Stimulated activated CD8-positive, alpha-beta memory T cell treated with anti-CD3 and anti-CD28 coated beads, Interleukin-15, amount 100 ng/mL, for 24 hours (primary cell): ENCODE measurements around the gene ATG2A.
A peak's percentile ranks its signal among the peaks of the same experiment; 100 is the strongest.

ENCODE experiments used
- DNase-seq: peaks from one replicate; pipeline ENCODE4 v3.0.0-alpha.2; 2020; ENCODE audit warnings: low read depth

ATG2A gene

DNA sequence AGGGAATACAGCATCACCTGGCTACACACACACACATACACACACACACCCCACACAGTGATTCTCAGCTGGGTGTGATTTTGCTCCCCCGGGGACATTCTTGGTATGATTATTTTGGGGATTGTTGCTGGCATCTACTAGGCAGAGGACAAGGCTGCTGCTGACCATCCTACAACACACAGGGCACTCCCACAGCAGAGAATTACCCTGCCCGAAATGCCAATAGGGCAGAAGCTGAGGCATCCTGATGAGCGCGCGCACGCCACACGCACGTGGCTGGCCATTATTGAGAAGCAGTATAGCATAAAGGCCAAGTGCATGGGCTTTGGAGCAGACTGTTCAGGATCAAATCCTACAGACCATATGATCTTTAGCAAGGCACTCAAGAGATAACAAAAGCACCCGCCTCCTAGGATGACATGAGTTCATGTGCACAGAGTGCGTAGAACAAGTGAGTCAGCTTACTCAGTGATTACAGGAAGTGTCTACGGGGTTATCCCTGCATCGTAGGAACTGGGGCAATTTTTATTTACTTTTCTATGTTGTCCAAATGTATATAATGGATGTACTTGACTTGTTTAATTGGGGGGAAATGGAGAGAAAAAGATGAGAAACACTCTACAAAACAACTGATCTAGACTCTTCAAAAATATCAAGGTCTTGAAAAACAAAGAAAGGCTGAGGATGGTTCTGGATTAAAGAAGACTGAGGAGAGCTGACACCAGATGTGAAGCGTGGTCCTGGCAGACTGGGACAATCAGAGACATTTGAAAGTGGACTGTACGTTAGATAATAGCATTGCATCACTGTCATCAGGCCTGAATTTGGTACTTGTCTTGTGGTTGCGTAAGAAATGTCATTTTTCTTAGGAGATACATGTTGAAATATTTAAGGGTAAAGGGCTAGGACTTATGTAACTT is 31.4 kb downstream of the ATG2A start:
- DNase-seq = no peak

DNA sequence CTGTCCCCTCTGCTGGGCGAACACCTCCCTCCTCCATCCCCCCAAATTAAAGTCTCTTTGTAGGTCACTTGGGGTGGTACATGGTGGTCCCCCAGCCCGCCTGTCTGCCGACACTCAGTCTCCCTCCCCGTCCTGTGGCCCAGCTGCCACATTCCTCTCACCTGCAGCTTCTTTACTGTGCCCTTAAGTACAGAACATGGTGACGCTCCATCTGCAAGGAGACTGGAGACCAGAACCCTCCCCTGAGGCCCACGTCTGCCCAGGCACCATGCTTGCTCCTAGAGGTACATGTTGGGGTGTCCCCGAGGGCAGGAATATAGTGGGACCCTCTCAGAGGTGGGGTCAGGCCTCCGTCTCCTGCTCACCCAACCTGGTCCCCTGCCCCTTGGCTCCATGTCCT is 33.0 kb downstream of the ATG2A start:
- no peak for DNase-seq

DNA sequence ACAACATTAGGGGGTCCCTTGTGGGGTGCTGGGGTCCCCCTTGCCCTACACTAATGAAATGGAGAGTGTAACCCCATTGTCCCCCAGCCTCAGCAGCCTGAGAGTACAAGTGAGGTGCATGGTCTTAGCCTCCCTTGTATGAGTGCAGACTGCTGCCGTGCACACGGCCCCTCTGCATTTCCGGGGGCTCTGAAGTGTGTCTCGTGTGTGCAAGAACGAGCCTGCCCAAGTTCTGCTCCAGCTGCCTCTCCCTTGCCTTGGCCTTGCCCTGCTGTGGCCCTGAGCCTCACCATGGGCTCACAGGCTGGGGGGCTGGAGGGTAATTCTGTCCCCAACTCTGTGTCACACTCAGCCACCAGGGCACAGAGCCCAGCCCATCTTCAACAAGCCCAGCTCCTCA is 33.4 kb downstream of the ATG2A start:
- DNase-seq = no peak

DNA sequence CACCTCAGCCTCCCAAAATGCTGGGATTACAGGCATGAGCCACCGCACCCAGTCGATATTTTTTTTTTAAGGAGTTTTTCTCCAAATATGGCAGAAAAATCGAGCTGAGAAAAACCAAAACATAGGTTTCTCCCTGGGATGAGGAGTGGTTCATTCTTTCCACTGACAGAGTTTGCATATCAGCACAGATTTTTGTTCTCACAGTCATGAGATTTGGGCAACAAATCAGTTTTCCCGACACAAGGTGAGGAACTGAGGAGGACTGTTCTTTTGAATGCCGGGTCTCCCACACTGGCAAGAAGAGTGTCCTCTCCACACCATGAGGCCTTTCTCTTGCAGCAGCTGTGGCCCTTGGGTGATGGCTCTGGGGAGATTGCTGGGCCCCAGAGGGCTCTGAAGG is 34.8 kb downstream of the ATG2A start:
- DNase-seq = no peak

DNA sequence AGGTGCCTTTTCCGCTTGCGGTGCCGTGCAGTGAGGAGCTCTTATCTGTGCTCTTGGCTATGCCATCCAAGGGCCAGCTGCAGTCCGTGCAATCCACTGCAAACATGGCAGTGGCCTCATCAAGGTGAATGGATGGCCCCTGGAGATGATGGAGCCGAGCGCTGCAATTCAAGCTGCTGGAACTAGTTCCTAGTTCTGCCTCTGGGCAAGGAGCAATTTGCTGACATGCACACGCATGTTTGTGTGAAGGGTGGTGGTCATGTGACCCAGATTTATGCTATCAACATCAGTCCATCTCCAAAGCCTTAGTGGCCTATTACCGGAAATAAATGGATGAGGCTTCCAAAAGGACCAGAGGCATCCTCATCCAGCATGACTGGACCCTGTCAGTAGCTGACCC is 35.5 kb downstream of the ATG2A start:
- no peak for DNase-seq

DNA sequence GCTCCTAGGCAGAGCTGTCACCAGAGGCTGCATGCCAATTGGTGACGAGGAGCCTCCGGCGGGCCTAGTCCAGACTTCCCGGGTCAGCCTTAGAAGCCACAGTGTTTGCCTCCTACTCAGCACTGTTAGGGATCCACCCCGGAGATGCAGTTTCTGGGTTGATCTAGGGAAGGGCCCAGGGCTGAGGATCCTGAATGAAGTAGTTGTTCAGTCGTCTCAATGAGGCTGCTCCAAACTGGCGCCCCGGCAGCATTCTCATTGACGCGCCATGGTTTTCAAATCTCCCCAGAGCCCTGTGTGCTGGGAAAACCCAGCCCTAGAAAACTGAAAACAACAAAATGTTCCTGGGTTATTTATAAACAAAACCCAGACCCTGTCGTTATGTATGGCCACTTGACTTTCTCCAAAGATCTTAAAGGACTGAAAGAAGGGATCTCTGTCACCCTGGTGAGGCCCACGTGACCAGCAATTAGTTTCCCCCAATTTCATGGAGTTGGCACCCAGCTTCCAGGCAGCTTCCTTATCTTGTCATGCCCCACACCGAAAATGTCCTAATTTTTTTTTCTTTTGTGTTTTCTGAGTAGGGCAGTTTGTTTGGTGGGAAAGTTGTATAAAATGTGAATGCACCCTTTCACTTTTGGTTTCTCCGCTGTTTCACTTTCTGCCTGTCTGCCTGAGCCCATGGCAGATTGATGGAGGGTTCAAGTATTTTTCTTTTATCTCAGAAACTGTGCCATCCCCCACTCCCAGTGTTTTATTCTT is 36.6 kb downstream of the ATG2A start:
- DNase-seq = no peak

DNA sequence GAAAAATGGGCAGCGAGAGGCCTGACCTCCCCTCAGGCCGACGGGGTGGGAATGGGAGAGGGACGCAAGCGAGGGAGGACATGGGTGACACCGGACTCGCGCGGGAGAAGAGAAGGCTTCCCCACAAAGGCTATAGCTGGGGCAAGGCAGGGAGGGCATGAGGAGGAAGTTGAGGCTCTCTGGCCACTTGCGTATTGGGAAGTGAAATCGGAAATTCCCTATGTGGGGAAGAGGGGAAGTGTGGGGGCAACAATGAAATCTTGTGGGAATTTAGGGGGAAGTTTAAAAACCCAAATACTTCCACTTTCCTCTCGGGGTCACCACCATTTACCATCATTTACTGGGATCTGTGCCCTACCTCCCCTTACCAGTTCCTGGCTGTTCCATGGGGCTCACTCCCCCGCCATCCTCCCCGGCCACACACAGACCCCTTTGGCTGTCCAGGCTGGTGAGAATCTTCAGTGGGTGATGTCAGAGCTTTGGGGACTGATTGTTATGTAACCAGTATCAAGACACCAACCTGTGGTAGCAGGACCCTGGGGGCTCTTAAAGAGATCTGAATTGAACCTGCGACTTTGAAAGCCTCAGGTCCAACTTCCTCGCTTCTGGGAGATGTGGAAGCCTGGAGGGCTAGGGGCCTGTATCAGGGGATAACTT is 37.6 kb downstream of the ATG2A start:
- no peak for DNase-seq

DNA sequence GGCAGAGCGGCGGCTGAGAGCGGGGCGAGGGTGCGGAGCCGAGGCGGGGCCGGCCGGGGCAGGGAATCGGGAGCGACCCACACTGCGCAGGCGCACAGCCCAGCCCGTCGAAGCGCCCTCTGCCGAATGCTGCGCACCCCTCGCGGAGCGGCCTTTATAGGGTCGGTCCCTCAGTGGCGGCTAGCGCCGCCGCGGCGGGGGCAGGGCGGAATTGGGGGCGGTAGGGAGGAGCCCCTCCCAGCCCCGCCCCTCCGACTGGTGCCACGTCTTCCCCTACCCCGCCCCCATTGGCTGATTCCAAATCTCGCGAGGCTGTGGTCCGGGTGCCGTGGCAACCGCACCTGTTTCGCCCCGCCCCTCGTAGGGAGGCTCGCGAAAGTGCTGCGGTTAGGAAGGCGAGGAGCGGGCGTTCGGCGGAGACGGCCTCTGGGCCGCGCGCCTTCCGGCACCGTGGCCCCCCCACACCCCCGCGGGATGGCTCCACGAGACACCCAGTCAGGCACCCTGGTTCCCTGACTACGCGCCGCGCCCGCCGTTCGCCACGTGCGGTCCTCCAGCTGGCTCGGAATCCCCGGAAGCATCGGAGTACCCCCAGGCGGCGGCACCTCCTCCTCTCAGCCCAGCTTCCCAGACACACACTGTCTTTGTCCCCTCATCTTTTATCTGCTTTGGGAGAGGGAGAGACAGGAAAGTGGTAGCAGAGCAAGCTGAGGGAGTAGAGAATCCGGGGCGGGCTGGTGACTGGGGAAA is 38.3 kb downstream of the ATG2A start, which contains the start of gene EHD1:
Gene EHD1 (minus strand): TSS at position 128 of the 750 bp plus-strand sequence. CDS start 157 bp downstream, outside the sequence.
- DNase-seq = peak; percentile 99

DNA sequence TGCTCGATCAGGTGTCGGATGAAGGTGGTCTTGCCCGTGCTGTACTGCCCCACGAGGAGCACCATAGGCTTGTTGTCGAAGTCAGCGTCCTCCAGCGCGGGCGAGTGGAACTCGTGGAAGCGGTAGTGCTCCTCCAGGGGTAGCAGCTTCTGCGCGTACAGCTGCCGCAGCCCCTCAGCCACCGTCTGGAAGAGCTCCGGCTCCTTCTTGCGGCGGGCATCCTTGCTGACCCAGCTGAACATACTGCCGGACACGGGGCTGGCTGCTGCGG is 38.9 kb downstream of the ATG2A start:
- no peak for DNase-seq

DNA sequence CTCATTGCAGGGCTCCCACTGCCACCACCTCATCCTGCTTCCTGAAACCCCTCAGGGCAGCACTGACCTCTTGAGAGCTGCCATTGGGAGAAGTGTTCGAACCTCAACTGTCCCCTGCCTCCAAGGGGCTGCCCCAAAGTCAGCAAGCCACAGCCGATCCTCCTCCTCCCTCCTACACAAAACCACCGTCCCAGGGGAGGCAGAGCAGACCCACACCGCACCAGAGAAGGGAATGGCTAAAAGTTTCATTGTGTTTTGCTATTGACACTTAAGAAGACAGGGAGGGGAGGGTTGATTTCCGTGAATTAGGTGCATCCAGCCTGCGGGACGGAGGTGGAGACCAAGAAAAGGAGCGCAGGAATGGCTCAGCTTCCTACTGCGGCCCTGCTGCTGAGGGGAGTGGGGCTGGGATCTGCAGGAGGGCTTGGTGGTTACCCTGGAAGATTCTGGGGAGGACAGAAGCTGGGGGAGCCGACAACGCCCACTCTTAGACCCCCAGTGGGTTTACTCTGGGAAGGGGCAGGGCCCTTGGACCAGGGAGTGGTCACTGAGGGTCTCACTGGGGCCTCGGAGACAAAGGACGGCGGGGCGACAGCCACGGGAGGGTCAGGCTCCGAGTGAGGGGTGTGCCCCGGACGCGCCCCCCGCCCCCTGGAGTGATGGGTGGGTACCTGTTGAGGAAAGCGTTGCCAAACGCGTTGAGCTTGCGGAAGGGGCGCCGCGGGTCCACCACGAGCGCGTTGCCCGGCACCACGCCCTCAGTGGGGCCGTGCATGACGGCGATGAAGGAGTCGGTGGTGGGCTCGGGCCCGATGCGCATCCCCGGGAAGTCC is 39.4 kb downstream of the ATG2A start:
- no peak for DNase-seq

DNA sequence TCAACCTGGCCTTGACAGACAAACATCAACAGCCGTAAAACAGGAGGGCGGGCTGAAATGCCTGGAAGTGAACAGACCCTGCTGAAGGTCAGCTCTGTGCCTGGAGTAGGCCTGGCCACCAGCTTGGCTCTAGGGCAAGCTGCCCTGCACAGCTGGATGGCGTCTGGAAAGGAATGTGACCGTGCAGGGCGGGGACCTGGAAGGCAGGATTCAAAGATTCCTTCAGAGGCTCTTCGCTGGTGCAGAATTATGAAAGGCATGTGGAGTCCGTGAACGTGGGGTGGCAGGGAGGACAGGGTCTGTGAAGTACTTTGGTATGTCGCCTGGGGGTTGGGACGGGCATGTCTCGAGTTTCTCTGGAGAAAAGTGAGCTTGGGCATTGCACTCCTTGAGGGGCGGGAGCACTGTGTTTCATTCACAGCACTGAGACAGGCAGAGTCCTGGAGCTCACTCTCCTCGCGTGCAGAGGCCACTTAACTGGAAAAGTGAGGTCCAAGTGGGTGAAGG is 40.1 kb downstream of the ATG2A start:
- no peak for DNase-seq

DNA sequence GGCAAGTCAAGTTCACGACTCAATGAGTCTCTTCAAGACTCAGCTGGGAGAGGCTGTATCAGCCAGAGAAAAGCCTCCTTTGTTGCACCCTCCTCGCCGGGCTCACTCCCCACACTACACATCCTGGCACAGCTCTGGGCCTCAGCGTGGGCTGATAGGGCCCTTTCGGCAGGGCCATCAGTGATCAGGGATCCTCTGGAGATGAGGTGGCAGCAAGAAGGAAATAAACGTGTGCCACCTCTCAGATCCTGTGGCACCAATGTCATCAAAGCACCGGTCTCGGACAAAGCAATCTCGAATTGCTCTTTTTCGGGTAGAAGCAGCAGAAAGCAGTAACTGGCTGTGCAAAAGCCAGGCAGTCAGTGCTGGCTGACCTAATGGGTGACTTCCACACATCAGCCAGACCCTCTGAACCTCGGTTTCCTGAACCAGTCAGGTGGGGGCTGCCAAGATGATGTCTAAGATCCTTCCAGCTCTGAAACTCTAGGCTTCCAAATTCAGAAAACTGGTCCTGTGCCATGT is 40.7 kb downstream of the ATG2A start:
- DNase-seq = no peak

DNA sequence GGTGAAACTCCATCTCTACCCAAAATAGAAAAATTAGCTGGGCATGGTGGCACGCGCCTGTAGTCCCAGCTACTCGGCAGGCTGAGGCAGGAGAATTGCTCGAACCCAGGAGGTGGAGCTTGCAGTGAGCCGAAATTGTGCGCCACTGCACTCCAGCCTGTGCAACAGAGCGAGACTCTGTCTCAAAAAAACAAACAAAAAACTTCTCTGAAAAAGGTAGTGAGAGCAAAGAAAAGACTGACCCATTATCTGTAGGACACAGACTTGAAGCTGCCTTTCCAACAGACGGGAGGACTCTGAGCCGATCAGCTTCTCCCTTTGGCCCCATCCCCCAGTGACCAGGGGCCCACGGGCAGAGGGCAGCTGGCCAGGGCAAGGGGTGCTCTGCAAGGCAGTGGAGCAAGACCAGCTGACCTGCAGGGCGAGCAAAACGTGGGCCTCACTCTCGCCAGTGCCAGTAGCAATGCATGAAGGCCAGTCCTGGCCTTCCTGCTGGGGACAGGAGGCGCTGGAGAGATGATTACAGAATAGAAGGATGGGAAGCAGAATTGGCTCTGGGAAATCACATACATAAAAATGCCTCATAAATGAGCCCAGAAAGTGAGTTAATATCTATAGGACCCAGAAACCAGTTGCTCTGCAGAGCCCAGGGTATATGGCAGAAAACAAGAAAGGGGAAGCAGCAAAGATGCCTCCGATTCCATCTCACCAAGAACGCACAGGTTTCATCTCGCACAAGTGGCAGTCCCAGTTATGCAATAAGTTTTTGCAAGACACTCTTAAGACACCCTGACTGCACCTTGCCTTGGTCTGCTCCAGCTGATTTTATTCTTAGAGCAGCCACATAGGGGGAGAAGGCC is 41.4 kb downstream of the ATG2A start:
- no peak for DNase-seq

DNA sequence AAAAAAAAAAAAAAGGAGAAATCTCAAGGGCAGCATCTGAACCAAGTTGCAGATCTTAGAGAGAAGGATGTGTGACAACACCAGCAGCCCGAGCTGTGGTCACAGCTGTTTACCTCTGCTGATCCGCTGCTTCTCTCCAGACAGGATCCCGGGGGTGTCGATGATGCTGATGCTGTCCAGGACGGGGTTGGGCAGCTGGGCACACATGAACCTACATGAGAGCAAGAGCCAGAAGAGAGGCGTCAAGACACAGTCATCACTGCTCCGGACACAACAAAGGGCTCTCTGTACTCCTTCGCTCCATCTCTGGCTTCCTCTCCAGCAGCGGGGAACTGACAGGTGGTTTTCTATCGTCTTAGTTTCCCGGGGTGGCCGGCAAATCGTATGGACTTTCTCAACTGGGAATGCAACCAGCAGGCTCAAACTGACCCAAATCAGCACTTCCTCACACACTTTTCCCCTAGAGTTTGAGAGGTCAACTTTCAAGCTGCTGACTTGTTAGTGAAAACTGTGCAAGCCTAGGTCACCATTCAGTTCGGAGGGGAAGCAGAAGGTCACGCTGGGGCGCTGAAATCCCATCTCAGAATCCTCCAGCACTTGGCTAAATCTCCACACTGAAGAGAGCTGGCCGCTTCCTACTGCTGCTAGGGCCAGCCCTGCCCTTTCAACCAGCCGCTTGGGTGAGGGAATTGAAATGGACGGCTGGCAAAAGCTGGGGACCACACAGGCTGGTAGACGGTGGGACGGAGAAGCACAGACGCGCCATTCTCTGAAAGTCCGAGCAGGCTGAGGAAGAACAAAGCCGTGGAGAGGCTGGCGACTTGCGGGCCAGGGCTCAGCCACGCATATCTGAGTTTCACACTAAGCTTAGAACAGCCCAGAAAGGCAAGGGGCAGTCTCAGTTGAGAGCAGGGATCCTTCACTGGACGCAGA is 42.4 kb downstream of the ATG2A start:
- no peak for DNase-seq

DNA sequence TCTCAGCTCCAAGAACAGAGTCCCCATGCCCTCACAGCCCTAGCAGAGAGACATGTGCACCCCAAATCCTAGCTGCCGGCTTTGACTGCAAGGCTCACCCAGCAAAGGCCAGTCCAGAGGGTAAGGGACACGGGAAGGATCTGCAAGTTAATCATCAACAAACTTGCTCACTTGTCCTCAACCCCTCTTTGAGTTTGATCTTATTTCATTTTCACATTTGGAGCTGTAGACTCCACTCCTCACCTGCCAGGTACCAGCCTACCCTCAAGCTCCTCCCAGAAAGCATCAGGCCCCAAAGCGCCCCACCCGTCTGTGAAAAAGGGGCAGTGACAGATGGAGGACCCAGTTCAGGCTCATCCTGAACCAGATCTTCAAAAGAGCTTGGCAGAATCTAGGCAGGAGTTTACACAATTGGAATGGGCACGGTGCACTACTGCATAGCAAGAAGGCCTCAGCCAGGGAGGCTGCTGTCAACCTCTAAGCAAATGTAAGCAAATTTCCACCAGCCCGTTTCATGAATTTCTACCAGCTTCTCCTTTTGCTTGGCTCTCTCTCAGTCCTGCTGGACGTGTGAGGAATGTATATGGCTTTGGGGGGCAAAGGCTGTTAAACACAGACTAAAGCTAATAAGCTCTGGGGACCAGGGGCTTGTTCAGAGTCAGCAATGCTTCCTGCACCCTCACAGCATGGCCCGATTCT is 44.1 kb downstream of the ATG2A start:
- DNase-seq = no peak

DNA sequence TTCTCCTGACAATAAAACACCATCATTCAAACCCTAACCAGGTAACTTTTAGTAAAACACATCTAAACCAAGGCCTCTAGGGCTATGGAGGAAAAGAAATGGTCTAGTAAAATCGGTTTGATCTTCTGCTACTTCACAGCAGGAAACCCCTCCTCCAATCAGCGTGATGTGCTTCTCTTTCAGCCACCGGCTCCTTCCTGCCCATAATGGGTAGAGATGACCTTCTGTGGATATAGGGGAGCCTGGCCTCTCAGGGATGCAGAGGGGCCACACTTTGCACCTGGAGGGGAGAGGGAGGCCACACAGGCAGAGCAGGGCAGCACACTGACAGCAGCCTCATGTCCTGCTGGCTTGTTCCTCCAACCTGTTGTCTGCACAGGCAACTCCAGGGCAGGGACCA is 45.5 kb downstream of the ATG2A start:
- DNase-seq = no peak

DNA sequence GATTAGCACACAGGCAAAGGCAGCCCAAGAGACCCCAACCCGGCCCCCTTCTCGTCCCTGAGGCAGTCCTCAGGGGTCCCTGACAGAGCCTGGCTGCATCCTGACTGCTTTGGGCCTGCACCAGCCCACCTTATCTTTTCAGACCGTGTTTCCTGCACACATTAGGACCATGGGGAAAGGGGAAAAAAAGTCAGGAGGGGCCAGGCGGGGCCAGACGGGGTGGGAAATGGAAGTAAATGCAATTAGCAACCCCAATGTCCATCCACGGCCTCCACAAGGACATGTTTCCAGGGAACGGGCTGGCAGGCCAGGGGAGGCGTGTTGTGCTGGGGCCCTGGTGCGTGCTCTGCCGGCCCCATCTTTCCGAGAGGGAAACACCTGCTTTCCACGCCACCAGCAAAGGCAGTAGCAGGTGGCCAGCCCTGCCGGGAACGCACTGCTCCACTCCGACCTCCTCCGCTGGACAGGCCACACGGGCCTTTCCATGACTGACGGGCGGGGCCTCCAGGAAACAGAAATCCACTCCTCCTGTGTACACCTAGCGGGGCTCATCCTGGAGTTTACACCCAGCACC is 46.0 kb downstream of the ATG2A start:
- DNase-seq = no peak
